WI38 (cell line): ENCODE results near the gene CADM1.

Experiments used
- H3K4me3 ChIP-seq: 2 replicates; pipeline ENCODE4 v1.5.1; 2011; ENCODE audit warnings: low read depth, mild to moderate bottlenecking, control low read depth, low read length
- TF ChIP-seq, protein P1 (sequence below): IDR thresholded peaks from 2 replicates; pipeline ENCODE4 v1.5.1; 2012; ENCODE audit warnings: low read depth, mild to moderate bottlenecking, control low read depth, low read length

The CADM1 gene

DNA sequence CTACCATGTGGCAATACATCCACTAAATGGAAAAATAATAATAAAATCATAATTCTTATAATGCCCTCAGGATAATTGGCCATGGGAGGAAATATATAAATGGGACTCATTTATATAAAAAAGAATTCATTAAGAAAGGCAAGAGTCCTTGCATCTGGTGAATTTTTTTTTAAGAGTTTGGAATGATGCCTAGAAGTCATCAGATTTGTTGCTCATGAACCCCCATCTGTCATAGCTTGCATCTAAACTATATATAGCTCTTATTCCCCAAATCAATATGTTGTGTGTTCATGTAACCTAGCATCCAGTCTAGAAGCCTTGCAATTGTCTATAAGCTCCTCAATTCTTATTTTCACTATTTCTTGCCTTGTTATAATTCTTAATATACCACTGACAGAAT lies 75.9 kb downstream of the CADM1 start:
- H3K4me3 ChIP-seq, result no peak overlapping the region
- TF ChIP-seq, protein P1, sequence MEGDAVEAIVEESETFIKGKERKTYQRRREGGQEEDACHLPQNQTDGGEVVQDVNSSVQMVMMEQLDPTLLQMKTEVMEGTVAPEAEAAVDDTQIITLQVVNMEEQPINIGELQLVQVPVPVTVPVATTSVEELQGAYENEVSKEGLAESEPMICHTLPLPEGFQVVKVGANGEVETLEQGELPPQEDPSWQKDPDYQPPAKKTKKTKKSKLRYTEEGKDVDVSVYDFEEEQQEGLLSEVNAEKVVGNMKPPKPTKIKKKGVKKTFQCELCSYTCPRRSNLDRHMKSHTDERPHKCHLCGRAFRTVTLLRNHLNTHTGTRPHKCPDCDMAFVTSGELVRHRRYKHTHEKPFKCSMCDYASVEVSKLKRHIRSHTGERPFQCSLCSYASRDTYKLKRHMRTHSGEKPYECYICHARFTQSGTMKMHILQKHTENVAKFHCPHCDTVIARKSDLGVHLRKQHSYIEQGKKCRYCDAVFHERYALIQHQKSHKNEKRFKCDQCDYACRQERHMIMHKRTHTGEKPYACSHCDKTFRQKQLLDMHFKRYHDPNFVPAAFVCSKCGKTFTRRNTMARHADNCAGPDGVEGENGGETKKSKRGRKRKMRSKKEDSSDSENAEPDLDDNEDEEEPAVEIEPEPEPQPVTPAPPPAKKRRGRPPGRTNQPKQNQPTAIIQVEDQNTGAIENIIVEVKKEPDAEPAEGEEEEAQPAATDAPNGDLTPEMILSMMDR, result no peak

DNA sequence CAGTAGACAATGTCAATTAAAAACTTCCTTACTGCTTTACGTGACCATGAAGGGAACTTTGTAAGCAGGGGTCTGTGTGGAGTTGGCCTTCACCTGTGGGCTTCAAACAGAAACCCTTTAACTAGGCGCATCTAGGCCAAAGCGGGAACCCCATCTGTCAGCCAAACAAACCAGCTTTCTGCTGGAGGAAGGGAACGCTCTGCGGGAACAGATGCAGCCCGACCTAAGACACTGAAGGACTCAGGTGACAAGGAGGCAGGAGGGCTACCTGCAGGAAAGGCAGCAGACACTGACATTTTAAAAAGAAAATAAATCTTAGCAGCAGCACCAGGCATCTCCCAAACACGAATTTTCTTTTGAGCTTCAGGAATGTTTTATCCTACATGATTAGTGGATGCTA lies 78.4 kb downstream of the CADM1 start:
- no peak overlapping the region for H3K4me3 ChIP-seq
- TF ChIP-seq, protein P1, result no peak

DNA sequence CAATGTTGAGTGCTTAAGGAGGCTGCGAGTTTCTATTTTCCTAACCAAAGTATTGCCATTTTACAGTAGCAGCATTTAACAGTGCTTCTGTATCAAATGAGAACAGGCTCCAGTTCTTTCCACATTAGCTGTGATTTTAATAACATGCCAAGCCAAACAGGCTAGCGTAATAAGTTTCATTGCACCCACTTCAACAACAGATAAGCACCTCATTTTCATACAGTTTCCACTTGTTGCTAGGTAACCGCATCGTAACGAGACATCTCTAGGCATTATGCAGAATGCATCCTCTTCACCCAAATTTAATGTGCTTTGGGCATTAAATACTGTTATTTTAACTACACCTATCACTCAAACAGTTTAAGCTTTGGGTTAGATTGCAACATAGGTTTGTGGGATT lies 79.0 kb downstream of the CADM1 start:
- TF ChIP-seq, protein P1, result no peak
- no peak overlapping the region for H3K4me3 ChIP-seq

DNA sequence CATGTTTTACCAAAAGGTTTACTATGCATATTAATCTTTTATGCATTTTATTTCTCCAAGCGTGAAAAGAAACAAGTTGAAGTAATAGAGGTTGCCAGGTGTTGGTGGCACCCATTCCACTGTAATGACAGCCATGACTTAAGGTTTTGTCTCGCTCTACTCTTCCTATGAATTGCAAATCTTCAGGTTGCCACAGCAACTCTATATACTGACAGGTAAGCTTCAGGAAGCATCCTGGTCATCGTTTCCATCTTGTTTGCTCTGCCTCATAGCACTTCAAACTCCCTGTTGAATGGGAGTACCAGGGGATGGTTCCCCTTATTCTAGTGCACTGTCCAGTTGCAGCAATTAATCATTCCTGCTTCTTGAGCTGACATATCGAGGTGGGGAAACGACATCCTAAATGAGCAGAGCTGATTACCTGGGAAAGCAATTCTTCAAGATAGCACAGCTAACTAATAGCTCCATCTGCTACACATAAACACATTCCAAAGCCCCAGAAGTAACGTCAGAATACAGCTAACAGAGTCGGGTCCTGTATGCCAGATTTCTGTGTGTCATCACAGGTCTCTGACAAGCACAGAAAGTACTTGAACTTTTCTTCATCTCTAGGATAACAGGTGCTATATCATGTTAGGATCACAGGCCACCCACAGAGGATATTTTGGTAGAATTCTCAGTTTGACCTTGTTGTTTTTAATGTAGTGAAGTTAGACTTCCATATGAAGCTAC lies 80.3 kb downstream of the CADM1 start:
- no peak overlapping the region for H3K4me3 ChIP-seq

DNA sequence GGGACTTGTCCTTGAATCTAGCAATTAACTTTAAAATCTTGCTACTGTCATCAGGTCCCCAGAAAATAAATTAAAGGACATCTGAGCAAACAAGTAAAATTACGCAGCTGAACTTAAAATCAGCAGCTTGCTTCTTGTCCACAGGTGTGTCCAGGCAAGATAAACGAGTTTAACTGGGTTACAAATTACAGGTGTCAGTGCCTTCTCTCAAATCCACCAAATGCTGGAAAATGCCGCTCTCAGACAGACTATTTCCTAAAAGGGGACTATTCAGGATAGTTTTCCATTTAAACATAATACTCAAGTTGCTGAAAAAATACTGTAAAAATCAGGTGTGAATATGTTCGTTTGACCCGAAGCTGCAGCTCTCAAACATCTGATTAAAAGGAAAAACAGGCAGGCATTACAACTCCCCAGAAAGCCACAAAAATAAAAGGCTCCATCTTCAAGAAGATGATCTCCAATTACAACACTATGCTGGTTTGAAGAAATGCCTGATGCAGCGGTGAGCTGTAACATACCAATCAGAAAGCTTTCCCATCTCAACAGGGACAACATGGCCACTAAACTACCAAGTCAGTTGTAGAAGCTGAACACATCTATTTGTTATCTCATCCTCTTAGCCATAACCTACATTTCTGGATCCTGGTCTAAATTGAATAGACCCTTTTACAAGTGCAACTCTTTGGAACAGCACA lies 82.1 kb downstream of the CADM1 start:
- H3K4me3 ChIP-seq, result no peak overlapping the region
- TF ChIP-seq, protein P1, result no peak

More for the DNA sequence above, 80.3 kb downstream of the CADM1 start:
- TF ChIP-seq, protein P1, result no peak

DNA sequence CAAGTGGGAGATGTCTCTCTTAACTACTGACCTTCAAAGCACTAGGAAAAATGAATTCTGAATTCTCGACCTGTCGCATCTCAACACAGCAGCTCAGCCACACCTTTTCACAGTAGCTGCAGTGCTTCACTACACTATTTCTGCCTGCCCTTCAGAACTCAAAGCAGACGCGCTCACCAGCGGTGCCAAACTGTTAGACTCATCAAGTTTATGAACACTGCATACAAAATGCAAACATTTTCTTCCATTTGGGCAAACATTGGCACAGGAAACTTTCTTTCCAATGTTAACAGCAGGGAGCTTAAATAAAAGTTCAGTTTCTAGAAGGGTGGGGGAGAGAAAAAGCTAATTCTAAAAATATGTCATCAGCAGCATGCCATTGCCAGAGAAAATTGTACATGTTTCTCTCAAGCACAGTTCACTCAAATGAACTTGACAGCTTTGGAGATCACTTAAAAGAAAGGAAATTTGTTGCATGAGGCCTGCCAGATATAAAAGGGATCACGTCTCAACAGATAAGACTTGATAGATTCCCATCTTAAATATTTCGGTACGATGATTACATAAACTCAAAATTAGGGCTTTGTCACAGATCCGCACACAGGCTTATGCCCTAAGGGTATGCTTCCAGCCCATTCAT lies 82.7 kb downstream of the CADM1 start:
- TF ChIP-seq, protein P1, result no peak
- no peak overlapping the region for H3K4me3 ChIP-seq

DNA sequence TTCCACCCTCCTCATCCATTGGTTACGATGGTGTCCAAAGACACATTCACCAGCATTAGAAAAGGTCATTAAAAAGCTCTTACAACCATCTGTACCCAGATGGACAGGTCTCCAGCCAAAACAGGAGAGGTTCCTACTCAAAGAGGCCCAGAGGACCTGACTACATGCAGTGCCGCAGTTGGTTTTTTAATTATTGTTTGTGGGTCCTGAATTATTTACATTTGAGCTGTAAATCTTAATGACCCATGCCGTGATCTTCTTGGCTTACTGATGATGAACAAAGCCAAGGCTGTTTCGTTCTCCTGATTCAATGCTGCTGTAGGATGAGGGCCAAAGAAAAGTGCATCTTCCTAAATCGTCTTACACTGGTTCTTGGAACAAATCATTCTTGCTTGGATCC lies 83.7 kb downstream of the CADM1 start:
- TF ChIP-seq, protein P1, result no peak
- no peak overlapping the region for H3K4me3 ChIP-seq
